Activated naive CD4-positive, alpha-beta T cell treated with anti-CD3 and anti-CD28 coated beads, Interleukin-2, amount 50 U/mL, for 16 hours (primary cell): ENCODE data around the gene LCE7A.

Experiments
- DNase-seq: peaks from one replicate; pipeline ENCODE4 v3.0.0-alpha.2; 2020

Gene LCE7A

DNA sequence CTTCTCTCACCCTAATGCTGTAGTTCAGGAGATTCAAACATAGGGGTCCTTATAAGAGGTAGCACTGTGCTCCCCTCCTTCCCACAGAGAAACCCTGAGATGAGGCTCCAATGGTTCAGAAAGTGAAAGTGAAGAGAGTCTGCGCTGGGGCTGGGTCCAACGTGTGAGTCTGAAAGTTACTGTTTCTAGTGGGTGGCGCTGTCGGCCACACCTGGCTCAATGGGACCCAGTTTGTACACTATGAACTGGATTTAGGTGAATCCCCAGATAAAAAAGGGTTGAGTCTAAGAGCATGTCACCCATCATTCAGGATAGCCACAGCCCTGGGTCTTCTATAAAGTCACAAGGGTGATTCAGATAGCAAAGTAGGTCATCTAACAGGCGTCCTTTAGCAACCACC is 21.1 kb downstream of the LCE7A start:
- no peak for DNase-seq

DNA sequence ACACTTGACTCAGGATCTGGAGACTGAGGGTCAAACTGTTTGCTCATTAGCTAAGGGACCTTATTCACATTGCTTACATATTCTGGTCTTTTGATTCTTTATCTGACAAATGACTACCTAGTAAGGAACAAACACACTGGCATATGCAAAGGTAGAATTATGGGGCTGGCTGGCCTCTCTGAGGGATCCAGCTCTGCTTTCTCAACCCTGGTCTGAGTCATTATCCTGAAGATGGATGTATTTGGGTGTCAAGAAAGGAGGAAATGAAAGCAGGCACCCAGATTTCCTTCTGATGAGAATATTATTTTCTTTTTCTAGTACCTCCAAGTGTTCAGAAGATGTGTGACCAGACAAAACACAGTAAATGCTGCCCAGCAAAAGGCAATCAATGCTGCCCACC is 24.3 kb downstream of the LCE7A start:
- DNase-seq = no peak

DNA sequence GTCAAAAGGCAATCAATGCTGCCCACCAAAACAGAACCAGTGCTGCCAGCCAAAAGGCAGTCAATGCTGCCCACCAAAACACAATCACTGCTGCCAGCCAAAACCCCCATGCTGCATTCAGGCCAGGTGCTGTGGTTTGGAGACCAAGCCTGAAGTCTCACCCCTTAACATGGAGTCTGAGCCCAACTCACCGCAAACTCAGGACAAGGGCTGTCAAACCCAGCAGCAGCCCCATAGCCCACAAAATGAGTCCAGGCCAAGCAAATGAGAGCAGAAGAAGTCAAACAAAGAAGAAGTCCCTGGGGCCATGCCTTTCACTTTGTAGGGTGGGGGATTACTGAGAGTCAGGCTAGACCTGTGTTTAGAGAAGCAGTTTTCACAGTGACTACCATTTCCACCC is 24.7 kb downstream of the LCE7A start:
- DNase-seq = no peak

DNA sequence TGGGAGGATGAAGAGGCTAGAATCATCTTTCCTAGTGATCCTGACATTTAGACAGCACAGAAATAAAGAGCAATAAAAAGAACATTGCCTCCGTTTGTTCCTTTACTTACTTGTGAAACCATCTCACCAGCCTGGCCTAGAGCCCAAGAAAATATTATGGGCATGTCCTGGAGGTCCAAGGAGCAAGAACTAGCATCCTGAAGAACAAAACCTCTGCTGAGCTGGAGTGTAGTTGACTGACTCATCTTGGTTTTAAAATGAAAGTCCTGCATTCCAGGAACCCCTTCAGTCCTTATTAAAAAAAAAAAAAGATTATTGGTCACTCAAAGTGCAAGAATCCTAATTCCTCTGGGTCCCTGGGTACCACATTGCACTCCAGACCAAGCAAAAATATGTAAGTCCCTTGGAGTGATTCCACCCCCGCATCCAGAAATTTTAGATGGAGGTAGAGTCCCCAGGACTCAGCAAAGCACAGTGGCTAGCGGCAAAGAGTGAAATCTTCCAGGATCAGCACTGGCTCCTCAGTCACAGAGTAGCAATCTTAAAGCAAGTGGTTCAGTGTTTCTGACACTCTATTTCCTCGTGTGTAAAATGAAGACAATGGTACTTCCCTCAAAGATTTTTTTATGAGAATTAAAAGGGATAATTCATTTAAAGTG is 25.3 kb downstream of the LCE7A start:
- no peak for DNase-seq

DNA sequence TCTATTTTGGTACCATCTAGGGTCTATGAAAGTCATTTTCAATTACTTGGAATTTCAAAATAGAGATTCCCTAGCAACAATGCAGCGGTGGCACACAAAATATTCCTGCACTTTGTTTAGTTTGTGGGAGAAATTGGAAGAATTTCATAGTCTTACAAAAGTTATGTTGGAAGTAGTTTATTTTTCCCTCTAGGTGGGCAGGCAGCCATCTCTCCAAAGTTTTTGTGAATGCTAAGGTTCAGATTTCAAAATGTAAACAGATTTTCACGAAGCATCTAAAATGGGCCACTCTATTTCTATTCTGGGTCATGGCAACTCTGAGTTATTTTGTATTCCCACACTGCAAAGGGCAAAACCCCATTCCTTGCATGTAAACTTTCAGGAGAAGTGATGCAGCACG is 26.3 kb downstream of the LCE7A start:
- no peak for DNase-seq

DNA sequence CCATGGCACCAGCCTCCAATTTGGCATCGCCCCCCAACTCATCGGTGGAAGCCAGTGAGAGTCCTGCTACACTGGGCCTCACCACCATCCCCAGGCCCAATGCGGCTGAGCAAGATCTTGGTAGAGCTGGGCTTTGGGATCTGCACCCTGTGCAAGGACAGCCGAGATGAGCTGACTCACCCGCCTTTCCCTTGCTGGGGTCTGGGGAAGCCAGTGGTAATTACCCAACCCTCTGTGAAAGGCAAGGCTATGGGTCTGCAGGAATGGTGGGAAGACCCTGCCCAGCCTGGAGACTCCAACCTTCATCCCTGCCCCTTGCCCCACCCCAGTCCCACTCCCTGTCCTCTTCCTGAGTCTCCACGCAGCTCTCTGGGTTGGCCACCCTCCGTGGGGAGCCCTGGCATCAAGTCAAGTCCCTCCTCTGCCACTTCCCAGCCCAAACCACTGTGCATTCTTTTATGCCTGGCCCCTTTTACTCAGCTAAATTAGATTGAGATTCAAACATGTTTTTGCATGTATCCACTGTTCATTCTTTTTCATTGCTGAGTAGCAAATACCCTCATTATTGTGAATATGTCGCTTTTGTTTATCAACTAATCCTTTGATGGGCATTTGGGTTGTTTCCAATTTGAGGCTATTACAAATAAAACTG is 27.1 kb downstream of the LCE7A start:
- DNase-seq = no peak

DNA sequence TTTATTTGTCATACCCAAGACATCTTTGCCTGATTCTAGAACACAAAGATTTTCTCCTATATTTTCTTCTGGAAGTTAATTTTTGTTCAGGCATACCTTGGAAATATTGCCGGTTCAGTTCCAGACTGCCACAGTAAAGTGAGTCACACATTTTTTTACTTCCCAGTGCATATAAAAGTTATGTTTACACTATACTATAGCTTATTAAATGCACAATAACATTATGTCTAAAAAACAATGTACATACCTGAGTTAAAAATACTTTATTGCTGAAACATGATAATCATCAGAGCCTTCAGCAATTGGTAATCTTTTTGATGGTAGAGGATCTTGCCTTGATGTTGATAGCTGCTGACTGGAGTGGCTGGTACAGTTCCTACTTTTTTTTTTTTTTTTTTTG is 28.3 kb downstream of the LCE7A start:
- no peak for DNase-seq

DNA sequence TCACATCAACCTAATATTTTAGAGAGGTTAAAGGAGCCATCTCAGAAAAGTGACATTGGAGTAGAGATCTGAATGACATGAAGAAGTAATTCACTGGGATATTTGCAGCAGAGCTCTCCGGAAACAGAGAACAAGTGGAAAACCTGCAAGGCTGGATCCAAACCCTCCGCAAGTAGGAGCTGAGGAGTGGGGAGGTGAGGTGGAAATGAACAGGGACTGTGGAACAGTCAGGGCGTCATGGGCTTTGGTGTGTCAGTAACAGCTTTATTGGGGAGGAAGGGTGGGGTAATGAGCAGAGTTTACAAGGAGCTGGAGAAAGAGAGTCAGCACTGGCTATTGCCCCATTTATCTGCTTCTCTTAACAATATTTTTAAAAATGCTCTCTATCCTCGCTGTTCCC is 39.2 kb downstream of the LCE7A start:
- DNase-seq = no peak

DNA sequence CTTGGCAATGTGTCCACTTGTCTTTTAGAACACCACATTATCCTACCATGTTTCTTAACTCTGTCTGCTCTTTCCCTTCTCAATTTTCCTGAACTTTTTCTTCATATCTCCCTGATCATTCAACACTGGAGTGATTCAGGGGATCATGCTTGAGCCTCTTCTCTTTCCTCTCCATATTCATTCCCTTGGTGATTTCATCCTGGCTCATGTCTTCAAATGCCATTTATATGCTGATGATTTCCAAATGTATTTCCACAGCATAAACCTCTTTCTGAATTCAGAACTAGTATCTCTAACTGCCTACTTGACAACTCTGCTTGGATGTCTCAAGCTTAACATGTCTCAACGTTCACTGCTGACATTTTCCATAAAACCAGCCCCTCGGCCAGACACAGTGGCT is 40.1 kb downstream of the LCE7A start:
- no peak for DNase-seq

DNA sequence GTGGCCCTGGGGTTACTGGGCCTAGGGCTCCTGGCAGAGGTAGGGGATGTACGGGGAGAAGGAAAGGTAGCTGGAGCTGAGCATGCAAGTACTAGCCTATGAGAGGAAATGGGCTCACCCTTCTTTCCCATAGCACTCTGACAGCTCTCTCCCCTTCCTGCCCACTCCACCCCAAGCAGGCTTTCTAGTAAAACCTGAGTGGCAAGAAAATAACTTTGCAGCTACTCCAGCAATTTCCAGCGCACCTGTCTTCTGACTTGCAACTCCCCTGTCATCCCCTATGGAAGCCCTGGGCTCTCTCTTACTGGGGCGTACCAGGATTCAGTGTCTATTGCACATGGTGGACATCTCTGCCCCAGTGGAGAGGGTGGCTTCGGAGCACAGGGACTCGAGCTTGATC is 41.8 kb downstream of the LCE7A start:
- DNase-seq = no peak

DNA sequence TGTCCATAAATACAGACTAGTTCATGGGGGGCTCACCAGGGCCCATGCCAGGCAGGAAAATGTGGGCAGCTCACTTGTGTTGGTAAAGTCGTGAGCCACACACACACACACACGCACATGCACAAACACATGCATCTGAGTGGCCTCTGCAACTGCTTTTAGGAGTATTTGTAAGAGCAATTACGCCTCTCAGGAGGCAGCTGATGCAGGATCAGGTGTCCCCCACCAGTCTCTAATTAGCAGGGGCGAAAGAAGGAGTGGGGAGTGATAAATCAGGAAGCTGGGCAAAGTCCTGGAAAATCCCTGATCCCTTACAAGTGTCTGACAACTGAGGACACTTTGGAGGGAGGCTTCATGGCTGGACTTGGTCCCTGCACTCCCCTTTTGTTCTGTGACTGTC is 42.8 kb downstream of the LCE7A start:
- no peak for DNase-seq

DNA sequence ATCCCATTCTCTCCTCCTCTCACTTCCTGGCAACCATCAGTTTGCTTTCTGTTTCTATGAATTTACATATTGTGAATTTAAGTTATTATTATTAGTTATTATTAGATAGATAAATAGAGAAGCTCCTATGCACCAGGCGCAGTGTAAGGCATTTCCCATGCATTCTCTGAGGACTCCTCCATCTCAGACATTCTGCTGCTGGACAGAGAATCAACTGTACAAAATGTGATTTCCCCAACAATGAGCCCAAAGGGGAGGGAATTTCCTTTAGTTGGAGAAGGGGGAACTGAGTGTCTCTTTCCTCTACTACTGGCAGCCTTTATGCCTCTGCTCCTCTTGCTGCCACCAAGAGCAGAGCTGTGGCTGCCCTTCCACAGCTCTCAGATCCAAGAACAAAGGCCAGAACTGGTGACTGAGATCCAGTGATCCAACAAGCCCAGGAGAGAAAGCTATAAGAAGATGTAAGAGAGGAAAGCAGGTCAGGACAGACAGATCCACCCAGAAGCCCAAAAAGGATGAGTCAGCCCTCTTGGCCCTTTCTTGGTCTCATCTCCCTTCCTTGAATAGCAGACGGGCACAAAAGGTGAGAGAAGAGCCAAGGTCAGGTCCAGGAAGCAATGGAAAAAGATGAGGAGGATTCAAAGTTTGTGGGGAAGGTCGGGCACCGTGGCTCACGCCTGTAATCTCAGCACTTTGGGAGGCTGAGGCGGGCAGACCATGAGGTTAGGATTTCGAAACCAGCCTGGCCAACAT is 45.1 kb downstream of the LCE7A start:
- no peak for DNase-seq

DNA sequence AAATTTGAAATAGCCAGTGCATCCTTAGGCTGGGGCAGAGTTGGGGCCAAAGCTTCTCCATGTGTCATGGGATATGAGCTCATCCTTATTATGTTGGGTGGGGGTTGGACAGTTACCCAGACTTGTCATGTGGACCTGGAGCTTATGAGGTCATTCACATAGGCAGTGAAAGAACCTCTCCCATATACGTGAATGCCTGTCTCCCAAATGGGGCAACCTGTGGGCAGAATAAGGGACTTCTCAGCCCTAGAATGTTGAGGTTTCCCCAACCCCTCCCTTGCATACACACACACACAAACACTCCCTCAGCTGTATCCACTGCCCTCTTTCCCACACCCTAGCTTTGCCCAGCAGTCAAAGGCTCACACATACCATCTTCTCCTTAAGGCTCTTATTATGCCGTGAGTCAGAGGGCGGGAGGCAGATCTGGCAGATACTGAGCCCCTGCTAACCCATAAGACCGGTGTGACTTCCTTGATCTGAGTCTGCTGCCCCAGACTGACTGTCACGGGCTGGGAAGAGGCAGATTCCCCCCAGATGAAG is 46.3 kb downstream of the LCE7A start:
- DNase-seq = no peak

DNA sequence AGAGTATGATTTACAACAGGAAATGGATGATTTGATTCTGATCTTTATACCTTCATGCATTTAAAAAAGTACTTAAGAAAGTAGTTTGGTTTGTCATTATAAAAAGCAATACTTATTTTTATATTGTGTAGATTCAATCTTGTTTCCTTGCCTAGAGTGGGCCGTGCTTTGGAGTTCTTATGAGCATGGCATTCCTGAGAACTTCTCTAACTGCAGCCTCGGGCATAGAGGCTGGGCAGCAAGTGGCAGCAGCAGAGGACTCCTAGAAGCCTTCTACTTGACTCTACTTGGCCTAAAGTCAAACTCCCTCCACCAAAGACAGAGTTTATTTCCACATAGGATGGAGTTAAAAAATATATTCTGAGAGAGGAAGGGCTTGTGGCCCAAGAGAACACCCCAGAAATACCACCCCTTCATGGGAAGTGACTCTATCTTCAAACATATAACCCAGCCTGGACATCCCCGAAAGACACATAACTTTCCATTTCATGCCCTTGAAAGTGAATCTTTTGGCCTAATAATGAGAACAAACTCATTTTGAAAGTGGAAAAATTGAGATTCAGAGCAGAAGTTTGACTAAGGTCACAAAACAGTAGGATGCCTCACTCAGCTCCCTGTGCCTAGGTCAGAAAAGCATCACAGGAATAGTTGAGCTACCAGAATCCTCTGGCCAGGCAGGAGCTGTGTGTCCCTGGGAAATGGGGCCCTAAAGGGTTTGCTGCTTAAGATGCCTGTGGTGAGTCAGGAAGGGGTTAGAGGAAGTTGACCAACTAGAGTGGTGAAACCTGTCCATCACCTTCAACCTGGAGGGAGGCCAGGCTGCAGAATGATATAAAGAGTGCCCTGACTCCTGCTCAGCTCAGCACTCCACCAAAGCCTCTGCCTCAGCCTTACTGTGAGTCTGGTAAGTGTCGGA is 48.1 kb downstream of the LCE7A start, which contains the start of gene IVL:
IVL (plus strand) TSS at position 861 of the 916 bp plus-strand sequence. CDS start 1,252 bp downstream, outside the sequence.
- no peak for DNase-seq

DNA sequence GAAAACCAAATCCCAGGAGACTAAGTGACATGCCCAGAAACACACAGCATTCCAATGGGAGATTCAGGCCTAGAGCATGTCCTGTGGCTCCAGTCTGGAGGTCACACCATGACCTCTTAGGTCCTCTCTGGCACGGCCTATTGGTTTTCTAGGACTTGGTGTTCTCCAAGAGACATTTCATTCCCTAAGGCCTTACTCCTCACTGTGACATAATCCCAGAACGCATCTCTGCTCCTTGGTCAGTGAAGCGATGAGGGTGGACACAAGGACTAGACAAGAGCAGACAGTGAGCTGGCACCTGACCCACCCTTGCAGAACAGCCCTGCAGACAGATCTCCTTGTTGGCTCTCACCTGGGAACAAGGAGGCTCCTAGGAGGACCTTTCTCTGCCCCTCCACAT is 49.4 kb downstream of the LCE7A start:
- no peak for DNase-seq
